ENCODE measurements around the gene SMIM13.

DNA sequence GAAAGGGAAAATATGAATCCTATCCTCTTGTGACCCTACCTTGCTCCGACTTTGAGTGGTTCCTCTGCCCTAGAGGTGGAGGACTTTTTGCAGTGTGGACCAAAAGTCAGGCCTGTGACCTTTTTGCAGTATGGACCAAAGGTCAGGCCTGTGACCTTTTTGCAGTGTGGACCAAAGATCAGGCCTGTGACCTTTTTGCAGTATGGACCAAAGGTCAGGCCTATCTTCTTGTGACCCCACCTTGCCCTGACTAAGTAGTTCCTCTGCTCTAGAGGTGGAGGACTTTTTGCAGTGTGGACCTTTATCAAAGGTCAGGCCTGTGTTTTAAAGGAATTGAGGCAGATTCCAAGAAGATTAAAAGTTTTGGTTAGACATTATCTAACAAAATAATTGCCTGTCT, 28.7 kb downstream of the SMIM13 start:
- TF ChIP-seq CTCF (IDR thresholded peaks at IDR 0.05) (no peak), POLR2A (IDR thresholded peaks at IDR 0.05) (no peak)

All from Peyer's patch (tissue), 4 donors.